OCI-LY1 (cell line): ENCODE measurements around the gene RNASE4.

Source experiments
- EZH2 ChIP-seq: fragments of 200-600 bp; sonication (generic), shearing (Covaris generic); IDR thresholded peaks from 2 replicates; pipeline ENCODE4 v1.8.0; 2017; ENCODE audit warnings: borderline replicate concordance, mixed run types, mild to moderate bottlenecking, antibody characterized with exemption, low read length, moderate library complexity, mixed read lengths
- TF ChIP-seq, protein P1 (sequence below): fragments of 200-600 bp; sonication (generic), shearing (Covaris generic); IDR thresholded peaks from 2 replicates; pipeline ENCODE4 v1.5.1; 2017; ENCODE audit warnings: mild to moderate bottlenecking, antibody characterized with exemption, low read length, moderate library complexity, mixed read lengths

DNA sequence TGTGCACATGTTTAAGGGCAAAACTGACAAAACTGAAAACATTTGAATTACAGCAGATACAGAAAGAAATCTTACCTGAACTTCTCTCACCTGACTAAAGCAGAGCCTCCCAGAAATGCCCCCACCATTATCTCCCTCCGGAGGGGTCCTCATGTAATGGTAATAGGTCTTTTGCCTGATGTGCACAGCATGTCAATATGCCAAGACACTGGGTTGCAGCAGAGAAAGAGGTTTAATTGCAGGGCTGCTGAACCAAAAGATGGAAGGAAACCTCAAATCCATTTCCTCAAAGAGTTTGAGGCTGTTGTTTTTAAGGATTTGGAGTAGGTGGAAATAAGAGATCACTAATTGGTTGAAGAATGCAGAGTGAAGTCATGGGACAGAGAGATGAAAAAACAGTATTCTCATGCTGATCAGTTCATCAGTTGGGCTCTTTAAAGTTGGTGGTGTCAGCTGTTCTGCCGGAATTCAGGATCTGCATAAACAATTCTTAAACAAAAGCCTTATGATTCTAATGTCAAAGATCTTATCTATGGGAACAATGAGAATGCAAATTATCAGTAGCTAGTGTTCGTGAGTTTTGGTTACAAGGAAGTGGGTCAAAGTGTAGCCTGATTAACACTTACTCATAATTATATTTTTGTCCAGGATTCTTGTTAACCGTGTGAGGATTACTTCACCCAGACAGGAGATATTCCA is 22.4 kb downstream of the RNASE4 start:
- TF ChIP-seq EZH2 = no peak
- TF ChIP-seq, protein P1, sequence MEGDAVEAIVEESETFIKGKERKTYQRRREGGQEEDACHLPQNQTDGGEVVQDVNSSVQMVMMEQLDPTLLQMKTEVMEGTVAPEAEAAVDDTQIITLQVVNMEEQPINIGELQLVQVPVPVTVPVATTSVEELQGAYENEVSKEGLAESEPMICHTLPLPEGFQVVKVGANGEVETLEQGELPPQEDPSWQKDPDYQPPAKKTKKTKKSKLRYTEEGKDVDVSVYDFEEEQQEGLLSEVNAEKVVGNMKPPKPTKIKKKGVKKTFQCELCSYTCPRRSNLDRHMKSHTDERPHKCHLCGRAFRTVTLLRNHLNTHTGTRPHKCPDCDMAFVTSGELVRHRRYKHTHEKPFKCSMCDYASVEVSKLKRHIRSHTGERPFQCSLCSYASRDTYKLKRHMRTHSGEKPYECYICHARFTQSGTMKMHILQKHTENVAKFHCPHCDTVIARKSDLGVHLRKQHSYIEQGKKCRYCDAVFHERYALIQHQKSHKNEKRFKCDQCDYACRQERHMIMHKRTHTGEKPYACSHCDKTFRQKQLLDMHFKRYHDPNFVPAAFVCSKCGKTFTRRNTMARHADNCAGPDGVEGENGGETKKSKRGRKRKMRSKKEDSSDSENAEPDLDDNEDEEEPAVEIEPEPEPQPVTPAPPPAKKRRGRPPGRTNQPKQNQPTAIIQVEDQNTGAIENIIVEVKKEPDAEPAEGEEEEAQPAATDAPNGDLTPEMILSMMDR = no peak
